Measurements from ENCODE around the gene CCDC178.

DNA sequence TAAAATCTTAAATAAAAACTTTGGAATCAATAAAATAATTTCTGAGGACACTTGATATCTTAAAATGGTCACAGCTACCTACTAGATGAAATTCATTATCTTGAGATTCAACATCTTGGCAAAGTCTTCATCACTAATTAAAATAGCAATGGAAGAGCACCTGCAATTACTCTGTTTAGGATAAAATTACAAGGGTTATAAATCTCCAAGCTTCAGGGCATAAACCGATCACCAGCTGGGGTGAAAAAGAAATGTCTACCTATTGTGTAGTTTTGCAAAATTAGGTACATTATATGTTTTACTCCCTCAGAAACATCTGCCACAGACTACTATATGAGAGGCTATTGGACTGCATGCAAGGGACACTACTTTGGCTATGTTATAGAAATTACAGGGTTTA lies 327.1 kb downstream of the CCDC178 start:
- TF ChIP-seq CTCF (conservative IDR thresholded peaks at IDR 0.05) (no peak), ZFX (IDR thresholded peaks at IDR 0.05) (no peak)
